Hepatic stellate cell (primary cell): Measurements from ENCODE around the gene CBY3.
"Not testable (repeated sequence)": the region's sequence is repeated elsewhere in the genome, so short reads cannot be mapped to it uniquely, and the experiment has no call there.

Experiments
- DNase-seq: peaks from one replicate; pipeline ENCODE4 v3.0.0; 2011; ENCODE audit warnings: low spot score

Gene CBY3

GRCh38 chr5:179680780-179681401, at the start of gene CBY3:
Gene CBY3 (minus strand): TSS chr5:179681034. CDS start chr5:179680918, 116 bp downstream.
- DNase-seq, result peak; percentile 19

DNA sequence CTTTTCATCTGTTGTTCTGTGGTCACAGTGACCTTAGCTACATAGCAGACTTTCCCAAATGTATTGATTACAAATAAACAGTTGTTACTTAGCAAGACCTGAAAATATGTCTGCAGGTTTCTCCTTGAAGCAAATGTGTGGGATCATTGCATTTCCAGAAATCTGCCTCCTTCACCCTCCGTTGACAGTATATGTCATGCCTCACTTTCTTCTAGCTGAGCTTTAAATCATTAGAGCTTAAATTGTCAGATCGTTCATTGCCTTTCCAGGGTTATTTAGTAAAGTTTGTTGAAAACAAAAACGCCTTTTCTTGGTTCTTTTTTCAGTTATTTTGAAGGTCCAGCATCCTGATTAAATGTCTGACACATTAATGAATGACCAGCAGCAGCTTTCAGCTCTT, 49.5 kb upstream of the CBY3 start:
- no peak for DNase-seq

DNA sequence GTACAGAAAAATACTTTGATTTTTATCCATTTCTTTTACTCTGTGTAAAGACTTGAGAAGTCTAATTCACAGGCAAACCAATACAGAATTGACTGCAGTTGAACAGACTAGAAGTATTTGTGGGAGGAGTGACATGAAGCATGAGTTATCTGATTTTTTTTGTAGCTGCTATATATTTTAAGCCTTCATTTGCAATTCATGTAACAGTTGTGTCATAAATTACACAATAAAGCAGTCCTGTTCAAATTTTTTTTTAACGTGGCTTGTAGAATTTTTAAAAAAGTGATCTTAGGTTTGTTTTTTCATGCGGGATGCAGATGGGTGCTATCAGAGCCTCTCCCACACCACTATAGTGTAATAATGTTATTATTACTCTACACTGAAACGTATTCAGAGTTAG, 48.9 kb upstream of the CBY3 start:
- DNase-seq, result no peak

DNA sequence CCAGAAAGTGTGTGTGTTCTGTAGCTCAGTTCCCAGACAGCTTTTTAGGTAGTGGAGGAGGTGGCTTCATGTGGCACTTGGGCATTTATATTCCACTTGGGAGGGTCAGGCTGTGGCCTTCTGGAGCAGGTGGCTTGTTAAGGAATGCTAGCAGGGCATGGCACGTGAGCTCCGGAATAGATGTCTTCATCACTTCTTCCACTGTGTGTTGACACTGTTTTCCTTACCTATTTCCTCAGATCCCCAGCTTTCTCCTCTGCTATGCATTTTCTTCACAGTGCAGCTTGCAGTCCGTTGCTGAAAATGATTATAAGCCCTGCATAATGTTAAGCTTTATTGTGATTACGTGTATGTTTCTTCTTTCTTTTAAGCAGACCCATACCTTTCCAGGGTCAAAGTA, 48.5 kb upstream of the CBY3 start:
- no peak for DNase-seq

DNA sequence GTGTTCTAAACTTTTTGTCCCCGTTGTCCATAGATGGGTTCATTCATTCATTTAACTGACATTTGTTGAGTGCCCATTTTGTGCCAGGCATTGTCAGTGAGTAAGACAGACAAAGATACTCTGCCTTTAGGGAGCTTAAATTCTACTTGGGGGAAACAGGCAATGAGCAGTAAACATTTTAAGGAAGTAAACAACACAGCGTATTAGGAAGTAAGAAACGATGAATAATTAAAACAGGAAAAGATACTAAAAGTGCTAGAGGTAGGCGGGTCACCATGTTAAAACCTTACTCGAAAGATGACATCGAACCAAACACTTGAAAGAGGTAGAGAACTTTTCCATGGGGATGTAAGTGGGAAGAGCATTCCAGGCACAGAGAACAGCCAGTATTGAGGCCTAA, 46.3 kb upstream of the CBY3 start:
- DNase-seq, result no peak

- DNase-seq, result no peak
Measured at GRCh38 chr5:179724163-179724562, 43.3 kb upstream of the CBY3 start.

- DNase-seq, result no peak
Measured at GRCh38 chr5:179720222-179720621, 39.4 kb upstream of the CBY3 start.

DNA sequence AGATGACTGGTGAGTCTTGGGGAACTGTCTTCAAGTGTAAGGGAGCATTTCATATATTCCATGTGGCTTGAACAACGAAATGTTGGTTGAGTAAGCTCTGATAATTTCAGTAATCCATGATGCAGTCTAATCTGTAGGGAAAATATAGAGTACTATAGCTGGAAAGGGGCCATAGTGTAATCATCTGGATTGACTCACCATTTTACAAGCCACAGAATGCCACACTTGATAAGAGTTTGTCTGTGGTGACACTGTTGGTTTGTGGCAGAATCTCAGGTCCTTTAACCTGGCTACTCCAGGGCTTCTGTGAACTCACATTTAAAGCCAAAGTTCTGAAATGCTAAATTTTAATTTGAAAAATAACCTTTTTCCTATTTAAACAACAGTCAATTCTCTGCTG, 35.5 kb upstream of the CBY3 start:
- DNase-seq, result no peak

DNA sequence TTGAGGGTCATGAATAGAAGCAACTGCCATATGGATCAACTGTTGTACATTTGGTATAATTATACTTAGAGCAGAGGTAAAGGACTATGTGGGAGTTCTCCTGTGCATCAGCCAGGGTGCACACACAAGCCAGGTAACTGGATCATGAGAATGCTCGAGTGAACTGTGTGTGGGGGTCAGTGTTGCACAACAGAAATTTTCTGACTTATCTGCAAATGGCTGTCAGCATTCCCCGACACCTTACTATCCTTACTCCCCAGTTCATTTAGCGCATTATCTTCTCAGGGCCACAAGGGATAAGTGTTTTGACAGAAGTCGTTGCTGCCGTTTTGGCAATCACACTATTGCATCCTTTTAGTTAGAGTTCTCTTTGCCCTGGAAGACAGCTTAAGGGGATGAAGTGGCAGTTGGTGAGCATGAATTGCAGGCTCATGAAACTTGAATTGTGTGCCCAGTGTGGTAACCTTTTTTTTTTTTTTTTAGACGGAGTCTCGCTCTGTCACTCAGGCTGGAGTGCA, 19.6 kb upstream of the CBY3 start:
- DNase-seq, result peak; percentile 23

DNA sequence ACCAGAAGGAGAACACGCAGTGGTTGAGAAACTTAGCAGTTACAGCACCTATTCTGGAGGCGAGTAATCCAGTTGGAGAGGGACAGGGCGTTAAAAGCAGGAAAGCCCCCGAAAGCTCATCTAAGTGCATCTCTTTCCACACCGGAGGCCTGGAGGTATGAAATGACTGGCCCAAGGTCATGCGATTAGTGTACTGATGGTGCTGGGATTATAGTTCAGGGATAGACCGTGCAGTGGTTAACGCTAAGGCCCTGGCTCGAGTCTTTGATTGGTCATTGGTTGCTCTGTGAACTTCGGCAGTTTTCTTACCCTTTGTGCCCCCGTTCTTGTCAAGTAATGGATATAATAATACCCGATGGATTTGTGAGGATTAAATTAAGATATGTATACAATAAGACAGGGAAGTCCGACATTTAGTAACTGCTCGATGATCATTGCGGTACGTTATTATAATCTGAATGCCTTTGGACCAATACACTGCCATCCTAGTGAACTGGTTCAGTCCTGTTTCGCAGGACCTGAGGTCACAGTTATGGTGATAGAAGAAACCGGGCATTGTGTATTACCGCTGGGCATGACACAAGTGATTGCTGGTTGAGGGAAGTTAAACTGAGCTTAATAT, 18.9 kb upstream of the CBY3 start:
- peak; percentile 72 for DNase-seq

- no peak for DNase-seq
Measured at GRCh38 chr5:179698935-179699615, 18.2 kb upstream of the CBY3 start, which contains the start of gene CANX. Gene CANX (plus strand): TSS chr5:179698967. CDS start chr5:179705682, 6,715 bp downstream.

DNA sequence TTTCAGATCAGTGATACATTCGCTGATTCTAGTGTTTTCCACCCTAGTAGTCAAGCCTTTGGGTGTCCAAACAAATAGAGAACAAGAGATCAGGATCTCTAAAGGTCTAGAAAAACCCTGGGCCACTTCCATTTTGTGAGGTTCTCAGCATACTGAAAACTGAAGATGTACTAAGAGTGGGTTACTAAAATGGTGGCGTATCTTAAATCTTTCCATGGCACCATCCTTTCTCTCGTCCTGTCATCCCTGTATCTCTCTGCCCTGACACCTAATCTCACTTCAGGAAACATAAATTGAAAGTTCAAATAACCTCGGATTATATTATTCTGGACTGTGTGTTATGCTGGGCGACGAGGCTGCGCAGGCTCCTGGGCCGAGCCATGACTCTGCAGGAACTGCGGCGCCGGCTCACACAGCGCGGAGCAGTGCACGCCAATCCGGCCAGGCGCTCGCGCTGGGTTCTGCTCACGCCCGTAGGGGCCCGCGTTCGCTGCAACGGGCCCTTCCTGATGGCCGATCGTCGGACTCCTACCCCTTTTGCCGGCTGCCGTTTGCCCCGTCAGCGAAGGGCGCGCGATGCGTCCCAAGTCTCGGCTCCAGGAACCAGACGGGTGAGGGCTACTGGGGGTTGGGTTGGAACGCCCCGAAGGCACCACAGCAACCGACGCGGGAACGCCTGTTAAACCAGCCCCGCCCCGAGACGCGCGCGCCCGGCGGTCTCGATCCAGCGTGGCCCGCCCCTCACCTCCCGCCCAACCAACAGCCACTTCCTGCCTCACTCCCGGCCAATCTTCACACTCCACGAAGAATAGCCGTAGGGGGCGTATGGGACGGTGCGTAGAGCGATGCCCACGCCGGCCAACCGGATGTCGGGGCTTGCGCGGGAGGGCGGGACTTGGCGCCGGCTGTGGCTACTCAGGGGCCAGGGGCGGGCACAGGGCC, 17.4 kb upstream of the CBY3 start:
- DNase-seq, result peak; percentile 100

DNA sequence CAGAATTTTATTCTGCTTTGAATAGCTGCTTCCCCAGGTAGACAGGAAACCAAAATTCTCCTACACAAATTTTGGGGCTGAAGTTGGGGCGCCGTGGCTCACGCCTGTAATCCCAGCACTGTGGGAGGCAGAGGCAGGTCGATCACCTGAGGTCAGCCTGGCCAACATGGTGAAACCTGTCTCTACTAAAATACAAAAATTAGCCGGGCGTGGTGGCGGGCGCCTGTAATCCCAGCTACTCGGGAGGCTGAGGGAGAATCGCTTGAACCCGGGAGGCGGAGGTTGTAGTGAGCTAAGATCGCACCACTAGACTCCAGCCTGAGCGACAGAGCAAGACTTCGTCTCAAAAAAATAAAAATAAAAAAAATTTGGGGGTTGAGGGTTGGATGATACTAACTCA, 16.7 kb upstream of the CBY3 start:
- not testable (repeated sequence) for DNase-seq

DNA sequence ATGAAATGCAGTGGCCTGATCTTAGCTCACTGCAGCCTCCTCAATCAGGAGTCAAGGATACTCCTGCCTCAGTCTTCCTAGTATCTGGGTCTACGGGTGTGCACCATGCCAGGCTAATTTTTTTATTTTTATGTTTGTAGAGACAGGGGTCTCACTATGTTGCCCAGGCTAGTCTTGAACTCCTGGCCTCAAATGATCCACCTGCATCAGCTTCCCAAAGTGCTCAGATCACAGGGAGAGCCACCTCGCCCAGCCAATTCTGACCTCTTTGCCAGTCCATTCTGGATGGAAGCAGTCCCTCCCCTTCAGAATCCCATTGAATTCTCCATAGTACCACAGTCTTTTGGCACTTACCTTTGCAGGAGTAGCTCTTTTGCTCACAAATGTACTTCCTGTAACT, 16.3 kb upstream of the CBY3 start:
- no peak for DNase-seq

DNA sequence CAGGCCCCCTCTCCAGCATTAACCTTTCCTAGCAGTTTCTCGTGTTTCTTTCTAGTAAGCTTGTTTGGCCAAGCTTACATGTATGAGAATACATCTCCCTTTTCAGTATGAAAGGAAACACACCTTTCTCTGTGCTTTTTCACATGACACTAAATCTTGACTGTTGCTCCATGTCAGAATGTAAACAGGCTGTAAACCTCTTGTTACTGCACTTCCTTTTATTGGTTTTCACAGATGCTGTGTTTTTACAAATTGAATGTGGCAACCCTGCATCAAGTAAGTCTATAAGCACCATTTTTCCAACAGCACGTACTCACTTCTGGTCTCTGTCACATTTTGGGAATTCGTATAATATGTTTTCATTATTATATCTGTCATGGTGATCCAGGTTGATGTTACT, 15.8 kb upstream of the CBY3 start:
- DNase-seq, result no peak

GRCh38 chr5:179694561-179694960, 13.7 kb upstream of the CBY3 start:
- DNase-seq, result no peak

- DNase-seq, result not testable (repeated sequence)
Measured at GRCh38 chr5:179689212-179689611, 8.4 kb upstream of the CBY3 start.

DNA sequence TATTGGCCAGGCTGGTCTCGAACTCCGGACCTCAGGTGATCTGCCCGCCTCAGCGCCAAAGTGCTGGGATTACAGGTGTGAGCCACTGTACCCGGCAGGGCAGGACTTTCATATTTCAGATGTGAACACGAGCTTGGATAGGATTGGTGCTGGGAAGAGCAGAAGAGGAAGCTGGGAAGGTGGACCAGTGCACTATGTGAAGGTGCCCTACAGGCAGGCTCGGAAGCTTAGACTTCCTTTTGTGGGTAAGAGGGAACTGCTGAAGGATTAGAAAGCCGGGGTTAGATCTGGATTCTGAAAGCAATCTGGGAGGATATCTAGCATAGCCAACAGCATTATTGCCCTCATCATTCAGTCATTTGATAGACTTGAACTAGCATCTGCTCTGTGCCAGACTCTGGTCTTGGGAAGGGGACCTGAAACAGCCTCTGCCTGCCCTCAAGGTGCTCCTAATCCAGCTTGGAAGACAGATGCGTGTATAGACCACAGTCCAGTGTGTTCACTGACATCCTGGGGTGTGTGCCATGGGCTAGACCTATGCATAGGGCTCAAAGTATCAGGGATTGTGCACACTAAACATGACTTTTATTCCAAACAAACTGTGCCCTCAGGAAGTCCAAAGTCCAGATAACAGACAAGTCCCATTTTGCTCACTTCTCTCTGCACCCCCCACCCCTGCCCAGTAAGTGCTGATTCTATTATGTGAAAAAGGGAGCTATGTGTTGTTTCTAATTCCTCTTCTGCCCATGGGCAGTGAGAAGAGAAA, 637 bp downstream of the CBY3 start:
- DNase-seq, result no peak

DNA sequence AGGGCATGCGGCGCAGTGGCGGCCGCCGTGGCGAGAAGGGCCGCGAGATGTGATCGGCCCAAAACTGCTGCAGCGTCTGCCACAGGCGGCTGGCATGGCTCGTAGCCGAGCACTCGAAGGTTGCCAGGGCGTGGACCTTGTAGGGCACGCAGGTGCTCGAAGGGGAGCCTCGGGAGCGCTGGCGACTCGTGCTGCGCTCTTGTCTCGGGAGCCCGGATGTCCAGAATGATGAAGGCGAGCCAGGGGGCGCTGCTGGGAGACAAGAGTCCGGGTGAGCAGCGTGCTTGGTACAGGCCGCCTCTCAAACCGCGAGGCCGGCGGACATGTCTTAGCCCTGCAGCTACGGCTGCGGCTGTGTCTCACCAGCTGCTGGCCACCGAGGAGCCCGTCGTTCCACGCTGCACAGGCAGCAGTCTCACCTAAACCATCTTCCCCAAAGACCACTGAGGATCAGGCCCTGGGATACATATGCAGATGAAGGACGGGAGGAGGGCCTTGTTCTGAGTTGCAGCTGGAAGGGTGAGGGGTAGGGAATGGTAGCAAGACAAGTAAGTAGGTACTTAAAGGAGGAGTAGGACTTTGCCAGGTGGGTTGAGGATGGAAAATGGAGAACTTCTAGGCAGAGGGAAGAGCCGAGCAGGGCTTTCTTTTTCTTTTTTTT, 1.7 kb downstream of the CBY3 start:
- no peak for DNase-seq

GRCh38 chr5:179678223-179679013, 2.4 kb downstream of the CBY3 start:
- DNase-seq, result peak; percentile 97
